Stimulated activated CD4-positive, alpha-beta T cell treated with anti-CD3 and anti-CD28 coated beads, Interleukin-4, amount 100 ng/mL, for 48 hours (primary cell): ENCODE data around the gene STRN4.
"Not testable (repeated sequence)": the region's sequence is repeated elsewhere in the genome, so short reads cannot be mapped to it uniquely, and the experiment has no call there.

Experiments used
- DNase-seq, 2 donors: peaks; one replicate each; pipeline ENCODE4 v3.0.0-alpha.2; 2020; ENCODE audit warnings: low read depth in 2 of 2

Gene STRN4

GRCh38 chr19:46746281-46747057 lies at the start of gene STRN4:
Gene STRN4, minus strand, starts transcription at chr19:46746450. Its CDS starts 20 bp downstream, at chr19:46746430.
- DNase-seq: peak; percentile 35 to 45

GRCh38 chr19:46791944-46792343 lies 45.7 kb upstream of the STRN4 start:
- no peak for DNase-seq

- no peak for DNase-seq
These were observed 43.1 kb upstream of the STRN4 start for GRCh38 chr19:46789371-46789770.

- DNase-seq: no peak
These were observed 42.7 kb upstream of the STRN4 start for GRCh38 chr19:46788968-46789338.

GRCh38 chr19:46788262-46788967 lies 42.2 kb upstream of the STRN4 start, which contains the start of gene SLC1A5:
Gene SLC1A5, minus strand, starts transcription at chr19:46788594. Its CDS starts 629 bp downstream, at chr19:46787965.
- peak; percentile 99 for DNase-seq

- DNase-seq: peak; percentile 33 to 43
These were observed 41.3 kb upstream of the STRN4 start for GRCh38 chr19:46787331-46788261.

- DNase-seq: no peak
These were observed 40.7 kb upstream of the STRN4 start for GRCh38 chr19:46787040-46787330.

GRCh38 chr19:46786236-46787039 lies 40.2 kb upstream of the STRN4 start:
- peak; percentile 68 to 77 for DNase-seq

- no peak for DNase-seq
These were observed 39.7 kb upstream of the STRN4 start for GRCh38 chr19:46785980-46786235.

- no peak for DNase-seq
These were observed 39.1 kb upstream of the STRN4 start for GRCh38 chr19:46785054-46785979.

- peak; percentile 52 to 71 for DNase-seq
These were observed 38.2 kb upstream of the STRN4 start for GRCh38 chr19:46784262-46785053.

GRCh38 chr19:46783670-46784069 lies 37.4 kb upstream of the STRN4 start:
- no peak for DNase-seq

- DNase-seq: no peak
These were observed 36.2 kb upstream of the STRN4 start for GRCh38 chr19:46782355-46783019.

- DNase-seq: not testable (repeated sequence)
These were observed 31.9 kb upstream of the STRN4 start for GRCh38 chr19:46777956-46778645.

- DNase-seq: peak in 1 of 2 donors; percentile 20
These were observed 31.0 kb upstream of the STRN4 start for GRCh38 chr19:46776927-46777911.

- no peak for DNase-seq
These were observed 29.5 kb upstream of the STRN4 start for GRCh38 chr19:46775642-46776258.

GRCh38 chr19:46773018-46773399 lies 26.8 kb upstream of the STRN4 start:
- DNase-seq: no peak
